GM19468 (cell line): ENCODE results near the gene SMIM21.

Source experiments
- ATAC-seq: cut with Tn5 transposase; IDR thresholded peaks from one replicate; pipeline ENCODE4 v1.9.1; 2021; ENCODE audit warnings: mild to moderate bottlenecking, moderate library complexity, moderate number of reproducible peaks; ENCODE audit not compliant: unreplicated experiment; ENCODE audit errors: extremely low read depth

Gene SMIM21

GRCh38 chr18:75378376-75379315 lies 48.9 kb downstream of the SMIM21 start:
- ATAC-seq, result no peak

DNA sequence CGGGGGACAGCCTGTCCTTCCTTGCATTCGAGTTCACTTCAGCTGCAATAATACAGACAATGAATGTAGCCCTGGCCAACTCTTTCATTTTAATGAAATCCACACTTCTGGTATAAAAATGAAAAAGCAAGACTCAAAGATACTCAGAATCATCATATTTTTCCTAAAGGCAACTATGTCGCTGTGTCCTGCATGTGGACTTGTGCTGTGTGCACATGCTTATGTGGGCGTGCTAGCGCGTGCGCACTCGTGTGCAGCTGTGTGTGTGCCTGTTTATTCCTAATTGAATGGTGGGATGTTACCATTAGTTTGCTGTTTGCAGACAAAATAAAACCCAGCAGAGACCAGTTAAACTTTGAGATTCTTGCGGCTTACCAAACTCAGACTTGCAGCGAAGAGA lies 49.6 kb downstream of the SMIM21 start:
- ATAC-seq, result no peak

GRCh38 chr18:75377258-75377657 lies 50.2 kb downstream of the SMIM21 start:
- ATAC-seq, result no peak

DNA sequence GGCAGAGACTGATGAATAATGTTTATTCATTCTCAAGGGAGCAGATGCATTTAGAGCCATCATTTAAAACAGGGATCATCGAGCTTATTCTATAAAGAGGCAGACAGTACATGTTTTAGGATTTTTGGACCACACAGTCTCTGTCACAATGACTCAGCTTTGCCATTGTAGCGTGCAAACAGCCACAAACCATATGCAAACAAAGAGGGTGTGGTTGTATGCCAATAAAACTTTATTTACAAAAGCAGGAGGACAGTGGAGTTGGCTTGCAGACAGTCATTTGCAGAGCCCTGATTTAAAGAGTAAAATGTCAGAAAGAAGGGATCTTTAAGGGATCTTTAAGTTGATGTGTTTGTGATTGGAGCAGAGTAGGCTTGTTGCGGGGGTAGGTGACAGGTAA lies 51.5 kb downstream of the SMIM21 start:
- ATAC-seq, result no peak

DNA sequence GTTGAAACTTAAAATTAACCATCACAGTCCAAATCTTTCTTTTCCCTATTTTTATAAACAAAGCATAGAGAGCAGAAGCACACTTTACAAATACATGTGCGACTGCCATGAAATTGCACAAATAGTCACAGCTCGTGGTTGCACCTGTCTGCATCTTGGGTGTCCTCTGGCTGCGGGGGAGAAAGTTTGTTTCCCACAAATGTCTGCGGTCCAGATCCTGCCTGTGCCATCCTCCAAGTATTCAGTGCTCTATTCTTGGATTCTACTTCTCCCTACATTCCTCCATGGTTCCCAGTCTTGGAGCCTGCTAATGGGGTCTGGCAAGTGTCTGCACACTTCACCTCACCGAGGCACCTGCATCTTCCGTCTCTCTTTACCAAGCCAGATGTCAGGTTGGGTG lies 52.2 kb downstream of the SMIM21 start:
- ATAC-seq, result no peak

GRCh38 chr18:75374466-75374865 lies 53.0 kb downstream of the SMIM21 start:
- no peak for ATAC-seq

DNA sequence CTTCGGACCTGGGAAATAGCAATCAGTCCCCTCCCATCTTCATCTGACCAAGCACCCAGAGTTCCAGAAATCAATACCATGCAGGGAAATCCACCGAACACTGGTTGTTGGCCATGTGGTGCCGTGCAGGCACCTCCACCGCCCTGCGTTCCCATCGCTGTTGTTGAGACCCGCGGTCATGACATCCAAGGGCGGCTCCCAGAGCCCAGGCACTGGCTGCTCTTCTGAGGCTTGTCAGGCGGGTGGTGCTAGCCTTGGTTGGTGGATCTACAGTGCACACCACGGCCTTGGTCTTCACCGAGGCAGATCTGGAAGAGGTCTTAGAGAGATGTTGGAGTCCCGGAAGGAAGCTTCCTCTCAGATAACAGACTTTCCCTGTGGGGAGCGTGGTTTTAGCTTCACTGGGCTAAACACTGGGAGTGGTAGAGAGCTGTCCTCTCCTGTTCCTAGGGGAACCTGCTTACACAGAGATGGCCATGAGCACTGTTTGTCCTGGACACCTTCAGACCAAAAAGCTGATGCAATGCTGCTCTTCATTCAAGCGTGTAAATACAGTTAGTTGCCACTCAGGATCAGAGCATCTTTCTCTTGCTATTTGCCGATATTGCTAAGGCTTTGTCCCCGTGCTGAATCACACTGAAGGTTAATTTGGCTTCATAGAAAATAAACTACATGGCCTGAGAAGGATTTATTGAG lies 58.3 kb downstream of the SMIM21 start:
- no peak for ATAC-seq

- ATAC-seq, result no peak
Measured at GRCh38 chr18:75365837-75366236, 61.7 kb downstream of the SMIM21 start.

DNA sequence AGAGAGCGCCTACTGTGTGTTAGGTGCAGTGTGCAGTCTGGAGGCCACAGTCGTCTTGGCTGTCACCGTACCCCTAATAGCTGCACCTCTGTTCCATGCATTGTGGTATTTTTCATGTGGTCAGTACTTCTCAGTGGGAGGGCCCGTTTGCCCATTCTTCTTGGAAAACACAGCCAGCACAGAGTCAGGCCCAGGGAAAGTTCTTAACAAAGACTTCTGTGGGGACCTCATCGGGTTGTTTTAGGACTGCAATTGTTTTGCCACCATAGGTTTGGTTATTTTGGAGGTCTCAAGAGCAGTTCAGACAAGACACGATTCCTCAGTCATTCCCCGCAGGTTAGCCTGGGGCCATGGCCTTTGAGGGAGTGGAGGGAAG lies 62.3 kb downstream of the SMIM21 start:
- no peak for ATAC-seq

- no peak for ATAC-seq
Measured at GRCh38 chr18:75364512-75365253, 62.8 kb downstream of the SMIM21 start.

GRCh38 chr18:75363446-75364225 lies 63.9 kb downstream of the SMIM21 start:
- ATAC-seq, result no peak

DNA sequence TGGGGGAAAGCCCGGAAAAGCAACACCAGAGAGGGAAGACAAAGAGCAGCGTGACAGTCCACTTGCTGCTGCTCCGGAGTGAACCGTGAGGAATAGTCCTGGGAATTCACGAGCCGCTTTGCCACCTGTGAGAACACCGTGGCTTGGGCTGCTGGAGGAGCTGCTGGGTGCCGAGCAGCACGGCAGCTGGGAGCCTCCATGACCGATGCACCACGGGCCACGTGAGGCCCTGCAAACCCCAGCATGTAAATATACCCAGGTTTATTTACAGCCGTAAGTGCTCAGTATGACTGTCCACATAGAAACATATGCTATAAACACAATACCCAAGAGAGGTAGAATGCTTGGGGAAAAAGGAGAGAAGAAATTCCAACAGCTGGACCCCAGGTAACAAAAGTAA lies 65.1 kb downstream of the SMIM21 start:
- ATAC-seq, result no peak

DNA sequence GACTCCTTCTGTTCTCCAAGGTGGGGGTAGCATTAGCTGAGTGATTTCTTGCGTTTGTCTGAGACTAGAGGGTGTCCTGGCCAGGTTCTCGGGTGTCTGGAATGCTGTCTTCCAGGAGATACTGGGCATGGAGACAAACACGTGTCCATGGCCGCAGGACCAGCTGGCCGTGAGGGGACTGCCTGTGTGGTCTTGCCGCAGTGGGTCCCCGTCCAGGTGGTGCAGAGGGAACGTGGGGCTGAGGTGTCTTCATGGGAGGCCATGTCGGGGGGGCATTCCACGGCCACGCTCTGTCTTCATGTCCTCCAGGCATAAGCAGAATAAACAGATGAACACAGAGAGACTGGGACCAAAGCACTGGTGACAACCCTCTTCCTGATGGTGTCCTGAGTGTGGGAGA lies 66.6 kb downstream of the SMIM21 start:
- no peak for ATAC-seq

- ATAC-seq, result no peak
Measured at GRCh38 chr18:75360215-75360614, 67.3 kb downstream of the SMIM21 start.
